GM12873 (cell line): ENCODE measurements around the gene LSM14B.

Experiments
- CTCF ChIP-seq: IDR thresholded peaks from 2 replicates; pipeline ENCODE4 v1.5.1; 2012; ENCODE audit warnings: low read depth, mild to moderate bottlenecking, moderate library complexity, low read length, control low read depth; ENCODE audit not compliant: insufficient read depth; ENCODE audit errors: missing control alignments

The LSM14B gene

DNA sequence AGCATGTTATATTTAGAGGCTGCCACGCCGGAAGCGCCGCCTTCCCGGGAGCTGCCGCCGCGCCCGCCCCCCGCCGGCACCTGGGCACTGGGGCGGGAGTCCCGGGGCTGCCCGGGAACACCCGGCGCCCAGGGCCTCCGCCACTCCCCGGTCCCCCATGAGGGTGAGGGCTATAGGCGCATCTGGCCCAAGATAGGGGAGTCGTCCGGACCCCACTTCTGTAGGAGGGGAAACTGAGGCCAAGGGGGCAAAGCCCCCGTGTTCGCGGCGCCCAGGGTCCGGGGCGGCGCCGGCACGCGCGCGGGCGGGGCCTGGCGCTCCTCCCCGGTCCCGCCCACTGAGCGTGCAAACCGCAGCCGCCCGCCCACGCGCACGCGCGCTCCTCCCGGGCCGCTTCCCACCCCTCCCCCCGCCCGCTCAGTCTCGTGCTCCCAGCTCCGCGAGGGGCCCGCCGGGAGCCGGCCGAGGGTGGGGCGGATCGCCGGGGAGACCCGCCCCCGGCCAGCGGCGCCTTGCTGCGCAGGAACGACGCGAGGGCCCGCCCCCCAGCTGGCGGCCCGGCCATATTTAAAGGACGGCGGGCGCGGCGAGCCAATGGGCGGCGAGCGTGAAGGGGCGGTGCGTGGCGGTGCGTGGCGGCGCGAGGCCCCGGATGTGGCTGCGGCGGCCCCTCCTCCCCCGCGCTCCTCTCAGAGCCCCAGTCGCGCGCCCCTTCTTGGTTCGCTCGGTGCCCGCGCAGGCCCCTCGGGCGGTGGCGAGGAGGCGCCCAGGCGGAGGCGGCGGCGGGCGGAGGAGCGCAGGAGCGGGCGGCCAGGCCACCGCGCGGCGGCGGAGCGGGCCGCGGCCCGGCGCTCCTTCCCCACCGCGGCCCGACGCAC is at the start of gene LSM14B:
Gene LSM14B, plus strand, starts transcription at position 700 of the 878 bp plus-strand sequence. CDS start 192 bp downstream, outside the sequence.
- TF ChIP-seq CTCF, result no peak

GRCh38 chr20:62073323-62073722 is 49.0 kb upstream of the LSM14B start:
- no peak for TF ChIP-seq CTCF

DNA sequence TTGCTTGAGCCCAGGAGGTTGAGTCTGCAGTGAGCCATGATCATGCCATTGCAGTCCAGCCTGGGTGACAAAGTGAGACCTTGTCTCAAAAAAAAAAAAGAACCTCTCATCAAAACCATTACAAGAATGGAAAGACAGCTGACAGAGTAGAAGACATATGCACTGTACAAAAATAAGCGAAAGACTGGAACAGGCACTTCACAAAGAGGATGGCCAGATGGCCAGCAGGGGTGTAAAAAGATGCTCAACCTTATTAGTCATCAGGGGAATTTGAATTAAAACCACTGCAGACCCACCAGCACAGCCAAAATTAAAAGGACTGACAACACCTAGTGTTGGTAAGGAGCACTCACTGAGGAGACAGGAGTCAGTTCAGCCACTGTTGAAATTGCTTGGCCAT is 43.1 kb upstream of the LSM14B start:
- no peak for TF ChIP-seq CTCF

- TF ChIP-seq CTCF, result no peak
These were observed 41.9 kb upstream of the LSM14B start for GRCh38 chr20:62080249-62080990.

DNA sequence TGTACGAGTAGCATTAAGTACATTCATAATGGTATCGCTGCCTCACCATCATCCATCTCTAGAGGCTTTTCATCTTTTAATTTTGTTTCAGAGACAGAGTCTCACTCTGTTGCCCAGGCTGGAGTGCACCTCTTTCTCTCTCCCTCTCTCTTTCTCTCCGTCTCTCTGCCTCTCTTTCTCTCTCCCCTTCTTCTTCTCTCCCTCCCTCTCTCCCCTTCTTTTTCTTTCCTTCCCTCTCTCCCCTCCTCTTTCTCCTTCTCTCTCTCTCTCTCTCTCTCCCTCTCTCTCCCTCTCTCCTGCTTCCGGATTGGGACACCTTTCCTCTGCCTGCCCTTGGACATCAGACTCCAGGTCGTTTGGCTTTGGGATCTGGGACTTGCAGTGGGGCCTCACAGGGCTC is 39.0 kb upstream of the LSM14B start:
- no peak for TF ChIP-seq CTCF

DNA sequence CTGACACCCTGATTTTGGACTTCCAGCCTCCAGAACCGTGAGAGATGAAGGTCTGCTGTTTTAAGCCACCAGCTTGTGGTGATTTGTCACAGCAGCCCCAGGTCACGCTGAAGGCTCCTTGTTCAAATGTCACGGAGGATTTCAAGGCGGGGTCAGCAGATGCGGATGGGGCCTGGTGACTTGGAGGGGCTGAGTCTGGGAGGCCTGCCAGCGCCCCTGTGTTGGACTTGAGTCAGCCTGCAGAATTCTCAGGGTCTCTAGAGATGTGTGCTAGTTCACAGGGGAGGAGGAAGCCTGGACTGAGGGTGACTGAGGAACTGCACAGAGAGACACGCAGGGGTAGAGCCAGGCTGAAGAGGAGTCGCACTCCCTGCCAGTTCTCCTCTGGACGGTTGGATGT is 37.1 kb upstream of the LSM14B start:
- no peak for TF ChIP-seq CTCF

- no peak for TF ChIP-seq CTCF
These were observed 35.0 kb upstream of the LSM14B start for GRCh38 chr20:62087227-62087626.
